Measurements from ENCODE around the gene MCF2L2.
"Not testable (repeated sequence)": the region's sequence is repeated elsewhere in the genome, so short reads cannot be mapped to it uniquely, and the experiment has no call there.

MCF2L2 gene

GRCh38 chr3:183244219-183244618, 184.2 kb downstream of the MCF2L2 start (continued):
- TF ChIP-seq POU6F1 (CRISPR knock-in tag; IDR thresholded peaks at IDR 0.05; ENCODE audit: borderline replicate concordance, low read depth): no peak

- TF ChIP-seq TOX (CRISPR knock-in tag; IDR thresholded peaks at IDR 0.05; ENCODE audit: borderline replicate concordance) (no peak), CSRNP3 (CRISPR knock-in tag; IDR thresholded peaks at IDR 0.05) (no peak), ESRRG (CRISPR knock-in tag; IDR thresholded peaks at IDR 0.05) (no peak), ZNF8 (CRISPR knock-in tag; IDR thresholded peaks at IDR 0.05) (no peak), OSR1 (CRISPR knock-in tag; IDR thresholded peaks at IDR 0.05) (no peak), CSDC2 (CRISPR knock-in tag; IDR thresholded peaks at IDR 0.05) (no peak), CREB5 (CRISPR knock-in tag; IDR thresholded peaks at IDR 0.05; ENCODE audit: low read depth) (no peak), PPARA (CRISPR knock-in tag; IDR thresholded peaks at IDR 0.05; ENCODE audit: borderline replicate concordance) (no peak), ZC3H10 (CRISPR knock-in tag; IDR thresholded peaks at IDR 0.05) (no peak), ZNF565 (CRISPR knock-in tag; conservative IDR thresholded peaks at IDR 0.05; ENCODE audit: low read depth) (no peak), BACH2 (CRISPR knock-in tag; IDR thresholded peaks at IDR 0.05; ENCODE audit: borderline replicate concordance) (no peak)
- no peak for ATAC-seq
Measured at GRCh38 chr3:183242431-183242830, 186.0 kb downstream of the MCF2L2 start.

GRCh38 chr3:183239046-183239445, 189.4 kb downstream of the MCF2L2 start:
- no peak for ATAC-seq
- TF ChIP-seq GLIS3 (CRISPR knock-in tag; IDR thresholded peaks at IDR 0.05): no peak
- TF ChIP-seq PPARA (CRISPR knock-in tag; IDR thresholded peaks at IDR 0.05; ENCODE audit: borderline replicate concordance): no peak
- TF ChIP-seq BACH2 (CRISPR knock-in tag; IDR thresholded peaks at IDR 0.05; ENCODE audit: borderline replicate concordance): no peak
- no peak for TF ChIP-seq CREB5 (CRISPR knock-in tag; IDR thresholded peaks at IDR 0.05; ENCODE audit: low read depth)
- no peak for TF ChIP-seq ARNTL (CRISPR knock-in tag; IDR thresholded peaks at IDR 0.05; ENCODE audit: borderline replicate concordance, low read depth)
- no peak for TF ChIP-seq POU6F1 (CRISPR knock-in tag; IDR thresholded peaks at IDR 0.05; ENCODE audit: borderline replicate concordance, low read depth)

- no peak for ATAC-seq
- no peak for TF ChIP-seq ZFP30 (CRISPR knock-in tag; IDR thresholded peaks at IDR 0.05)
- TF ChIP-seq BACH2 (CRISPR knock-in tag; IDR thresholded peaks at IDR 0.05; ENCODE audit: borderline replicate concordance): no peak
- no peak for TF ChIP-seq ZFP3 (CRISPR knock-in tag; IDR thresholded peaks at IDR 0.05)
- no peak for TF ChIP-seq GLIS3 (CRISPR knock-in tag; IDR thresholded peaks at IDR 0.05)
- no peak for TF ChIP-seq CSRNP3 (CRISPR knock-in tag; IDR thresholded peaks at IDR 0.05)
- no peak for TF ChIP-seq ESRRG (CRISPR knock-in tag; IDR thresholded peaks at IDR 0.05)
Measured at GRCh38 chr3:183233966-183234365, 194.5 kb downstream of the MCF2L2 start.

- no peak for ATAC-seq
- no peak for TF ChIP-seq ISL1 (CRISPR knock-in tag; IDR thresholded peaks at IDR 0.05)
- TF ChIP-seq POU6F1 (CRISPR knock-in tag; IDR thresholded peaks at IDR 0.05; ENCODE audit: borderline replicate concordance, low read depth): no peak
- TF ChIP-seq OSR1 (CRISPR knock-in tag; IDR thresholded peaks at IDR 0.05): no peak
- no peak for TF ChIP-seq ZFP3 (CRISPR knock-in tag; IDR thresholded peaks at IDR 0.05)
- TF ChIP-seq ZFP30 (CRISPR knock-in tag; IDR thresholded peaks at IDR 0.05): no peak
- no peak for TF ChIP-seq PPARA (CRISPR knock-in tag; IDR thresholded peaks at IDR 0.05; ENCODE audit: borderline replicate concordance)
- no peak for TF ChIP-seq TSHZ2 (CRISPR knock-in tag; IDR thresholded peaks at IDR 0.05)
- TF ChIP-seq ZNF565 (CRISPR knock-in tag; conservative IDR thresholded peaks at IDR 0.05; ENCODE audit: low read depth): no peak
Measured at GRCh38 chr3:183230826-183231225, 197.6 kb downstream of the MCF2L2 start.

- not testable (repeated sequence) for ATAC-seq
Measured at GRCh38 chr3:183230251-183230650, 198.2 kb downstream of the MCF2L2 start.

Data from SK-N-SH treated with all-trans-retinoic acid at 6 μM for 48 hours (cell line).